HEK293 (cell line): ENCODE results near the gene CATSPERD.

Source experiments
- CTCF ChIA-PET: fragments of 350-600 bp; formaldehyde crosslinking; extraction: SDS; loops from one replicate; lab custom pipeline; 2021; ENCODE audit warnings: antibody characterized with exemption; lab: Yijun Ruan, JAX
- POLR2A ChIA-PET: fragments of 300-600 bp; formaldehyde crosslinking; extraction: SDS; loops from one replicate; lab custom pipeline; 2020; ENCODE audit warnings: antibody characterized with exemption, inconsistent platforms; lab: Yijun Ruan, JAX
- H3K27ac ChIP-seq: fragments of 200-500 bp; sonication (Bioruptor generic); 2 replicates; pipeline ENCODE4 v1.5.1; 2014; ENCODE audit warnings: low read depth, low read length, control low read depth, inconsistent platforms; ENCODE audit errors: extremely low read depth
- H3K36me3 ChIP-seq, 2 experiments: fragments of 200-500 bp in 1 of 2; sonication (Bioruptor generic) in 1 of 2; 1 replicate in 1 of 2; 2 replicates in 1 of 2; pipeline ENCODE4 v1.5.1; 2014 to 2017; ENCODE audit warnings: inconsistent platforms in 2 of 2, low read length in 2 of 2; ENCODE audit not compliant: control insufficient read depth in 2 of 2, insufficient read depth in 1 of 2
- H3K4me1 ChIP-seq: fragments of 200-500 bp; sonication (Bioruptor generic); 2 replicates; pipeline ENCODE4 v1.5.1; 2014; ENCODE audit warnings: mild to moderate bottlenecking, low read length, inconsistent platforms; ENCODE audit not compliant: control insufficient read depth, insufficient read depth
- H3K4me3 ChIP-seq: 2 replicates; pipeline ENCODE4 v1.5.1; 2011; ENCODE audit warnings: low read depth, mild to moderate bottlenecking, control low read depth, low read length, moderate library complexity
- H3K9me3 ChIP-seq: fragments of 200-500 bp; sonication (Bioruptor generic); 2 replicates; pipeline ENCODE4 v1.5.1; 2014; ENCODE audit warnings: low read depth, low read length, inconsistent platforms; ENCODE audit not compliant: control insufficient read depth, insufficient read depth
- BCL11B ChIP-seq: fragments of 450-650 bp; formaldehyde crosslinking; IDR thresholded peaks from 2 replicates; pipeline ENCODE4 v1.5.1; 2016; ENCODE audit warnings: low read depth, missing biosample characterization, missing genetic modification characterization
- GLIS1 ChIP-seq: fragments of 450-650 bp; formaldehyde crosslinking; IDR thresholded peaks from 2 replicates; pipeline ENCODE4 v1.5.1; 2016; ENCODE audit warnings: missing biosample characterization, missing genetic modification characterization
- KLF17 ChIP-seq: fragments of 450-650 bp; formaldehyde crosslinking; IDR thresholded peaks from 2 replicates; pipeline ENCODE4 v1.5.1; 2016; ENCODE audit warnings: missing biosample characterization, missing genetic modification characterization
- WT1 ChIP-seq: fragments of 450-650 bp; formaldehyde crosslinking; IDR thresholded peaks from 2 replicates; pipeline ENCODE4 v1.5.1; 2016; ENCODE audit warnings: missing biosample characterization, missing genetic modification characterization
- ZBTB10 ChIP-seq: fragments of 450-650 bp; formaldehyde crosslinking; IDR thresholded peaks from 2 replicates; pipeline ENCODE4 v1.5.1; 2016; ENCODE audit warnings: missing biosample characterization, missing genetic modification characterization
- ZBTB6 ChIP-seq: fragments of 450-650 bp; formaldehyde crosslinking; IDR thresholded peaks from 2 replicates; pipeline ENCODE4 v1.5.1; 2017; ENCODE audit warnings: missing biosample characterization, missing genetic modification characterization
- ZBTB7A ChIP-seq: fragments of 450-650 bp; formaldehyde crosslinking; IDR thresholded peaks from 2 replicates; pipeline ENCODE4 v1.5.1; 2016; ENCODE audit warnings: low read depth, missing biosample characterization, missing genetic modification characterization
- ZBTB8A ChIP-seq: fragments of 450-650 bp; formaldehyde crosslinking; IDR thresholded peaks from 2 replicates; pipeline ENCODE4 v1.5.1; 2016; ENCODE audit warnings: missing biosample characterization, missing genetic modification characterization
- ZEB2 ChIP-seq: fragments of 450-650 bp; formaldehyde crosslinking; IDR thresholded peaks from 2 replicates; pipeline ENCODE4 v1.5.1; 2016; ENCODE audit warnings: missing biosample characterization, missing genetic modification characterization
- ZNF2 ChIP-seq: fragments of 450-650 bp; formaldehyde crosslinking; IDR thresholded peaks from 2 replicates; pipeline ENCODE4 v1.5.1; 2016; ENCODE audit warnings: missing biosample characterization, missing genetic modification characterization
- ZNF214 ChIP-seq: fragments of 450-650 bp; formaldehyde crosslinking; IDR thresholded peaks from 2 replicates; pipeline ENCODE4 v1.5.1; 2017; ENCODE audit warnings: missing biosample characterization, mild to moderate bottlenecking, missing genetic modification characterization, borderline replicate concordance
- ZNF239 ChIP-seq: fragments of 450-650 bp; formaldehyde crosslinking; IDR thresholded peaks from 2 replicates; pipeline ENCODE4 v1.5.1; 2016; ENCODE audit warnings: missing biosample characterization, missing genetic modification characterization
- ZNF26 ChIP-seq: fragments of 450-650 bp; formaldehyde crosslinking; IDR thresholded peaks from 2 replicates; pipeline ENCODE4 v1.5.1; 2016; ENCODE audit warnings: missing biosample characterization, missing genetic modification characterization
- ZNF280C ChIP-seq: fragments of 450-650 bp; formaldehyde crosslinking; IDR thresholded peaks from 2 replicates; pipeline ENCODE4 v1.5.1; 2016; ENCODE audit warnings: missing biosample characterization, missing genetic modification characterization
- ZNF354C ChIP-seq: fragments of 450-650 bp; formaldehyde crosslinking; IDR thresholded peaks from 2 replicates; pipeline ENCODE4 v1.5.1; 2016; ENCODE audit warnings: missing biosample characterization, missing genetic modification characterization, low read depth, borderline replicate concordance
- ZNF398 ChIP-seq: fragments of 450-650 bp; formaldehyde crosslinking; IDR thresholded peaks from 2 replicates; pipeline ENCODE4 v1.5.1; 2017; ENCODE audit warnings: missing biosample characterization, missing genetic modification characterization
- ZNF416 ChIP-seq: fragments of 450-650 bp; formaldehyde crosslinking; IDR thresholded peaks from 2 replicates; pipeline ENCODE4 v1.5.1; 2016; ENCODE audit warnings: missing biosample characterization, missing genetic modification characterization
- ZNF514 ChIP-seq: fragments of 450-650 bp; formaldehyde crosslinking; IDR thresholded peaks from 2 replicates; pipeline ENCODE4 v1.5.1; 2016; ENCODE audit warnings: missing biosample characterization, missing genetic modification characterization
- ZNF629 ChIP-seq: fragments of 450-650 bp; formaldehyde crosslinking; IDR thresholded peaks from 2 replicates; pipeline ENCODE4 v1.5.1; 2017; ENCODE audit warnings: missing biosample characterization, missing genetic modification characterization
- ZNF692 ChIP-seq: fragments of 450-650 bp; formaldehyde crosslinking; IDR thresholded peaks from 2 replicates; pipeline ENCODE4 v1.5.1; 2016; ENCODE audit warnings: missing biosample characterization, missing genetic modification characterization
- ZNF776 ChIP-seq: fragments of 450-650 bp; formaldehyde crosslinking; IDR thresholded peaks from 2 replicates; pipeline ENCODE4 v1.5.0; 2017; ENCODE audit warnings: missing biosample characterization, missing genetic modification characterization, borderline replicate concordance
- ZXDB ChIP-seq: fragments of 450-650 bp; formaldehyde crosslinking; IDR thresholded peaks from 2 replicates; pipeline ENCODE4 v1.5.1; 2016; ENCODE audit warnings: missing biosample characterization, missing genetic modification characterization

Gene CATSPERD

GRCh38 chr19:5697022-5697889, 23.2 kb upstream of the CATSPERD start (continued):
- TF ChIP-seq ZBTB10: no peak
- TF ChIP-seq BCL11B (tag by site-specific recombination): peak; percentile 63; the same call in 1 of the 2 replicates
- TF ChIP-seq ZBTB6 (tag by site-specific recombination): 0 out of 2 replicates have a peak, but pooled peaks have one; percentile 48
- peak; percentile 90 for TF ChIP-seq WT1 (tag by site-specific recombination)
- TF ChIP-seq ZBTB8A (tag by site-specific recombination): peak; percentile 29; the same call in 1 of the 2 replicates
- TF ChIP-seq ZNF692: peak; percentile 50
- TF ChIP-seq ZNF398 (tag by site-specific recombination): peak; percentile 97
- TF ChIP-seq ZNF239 (tag by site-specific recombination): peak; percentile 81; the same call in 1 of the 2 replicates
- peak; percentile 51; the same call in 1 of the 2 replicates for TF ChIP-seq ZNF2 (tag by site-specific recombination)
- TF ChIP-seq ZXDB (tag by site-specific recombination): peak; percentile 87
- TF ChIP-seq GLIS1: peak; percentile 81
- TF ChIP-seq ZBTB7A: peak; percentile 6; the same call in 1 of the 2 replicates
- no peak for TF ChIP-seq ZNF280C (tag by site-specific recombination)

- Histone ChIP-seq H3K27ac (peak overlapping the region; percentile 49; the same call in 1 of the 2 replicates), H3K36me3 (peaks cover 15 to 66% of the 10 kb centered on the region in 2 experiments; a peak in 2 of 3 replicates), H3K4me3 (no peak overlapping the region), H3K9me3 (no peaks in the 10 kb centered on the region), H3K4me1 (no peaks in the 10 kb centered on the region; the same call in 1 of the 2 replicates)
- ChIA-PET CTCF (interaction anchor here (0.6 to 2.4 kb wide), 3 partner anchors 8 to 322 kb away, joined by 3 to 8 read pairs (median 5); no protein-coding TSS in a partner anchor), POLR2A (interaction anchor here (0.7 to 2.1 kb wide), 6 partner anchors 8 to 106 kb away, joined by 3 to 9 read pairs (median 5); partner anchors contain the start of genes NRTN and RPL36)
- no peak for TF ChIP-seq ZEB2 (tag by site-specific recombination)
- no peak for TF ChIP-seq ZNF776
- no peak for TF ChIP-seq ZNF416
- TF ChIP-seq KLF17 (tag by site-specific recombination): no peak
- TF ChIP-seq ZNF629 (tag by site-specific recombination): no peak
- TF ChIP-seq ZNF514 (tag by site-specific recombination): no peak
- no peak for TF ChIP-seq ZNF354C (tag by site-specific recombination)
- TF ChIP-seq ZNF214: no peak
- TF ChIP-seq ZNF26 (tag by site-specific recombination): no peak
These were observed 22.4 kb upstream of the CATSPERD start for GRCh38 chr19:5697890-5698634.
